Caco-2 (cell line): ENCODE results near the gene CEBPZ. TPM values are rescaled to one million over a fixed set of nuclear protein-coding genes. Genes with fewer than 3 reads are reported as not detected.

Experiments
- BruUV-seq: library from RNA; stranded (reverse); fragments of 400-500 nt; replicated peaks from 2 replicates; lab custom pipeline; 2021; lab: Mats Ljungman, UMichigan
- CTCF ChIA-PET: fragments of 300-600 bp; sonication (Branson Sonifier 250); formaldehyde crosslinking; loops from one replicate; lab custom pipeline; 2022; ENCODE audit warnings: antibody characterized with exemption; lab: Charles Lee
- POLR2A ChIA-PET: fragments of 300-600 bp; sonication (Branson Sonifier 250); formaldehyde crosslinking; loops from one replicate; lab custom pipeline; 2022; ENCODE audit warnings: antibody characterized with exemption; lab: Charles Lee
- DNase-seq, 2 experiments: peaks; one replicate each; pipeline versions ENCODE4 v3.0.0 to v3.0.0-alpha.2; 2020 to 2022
- H3K27me3 ChIP-seq: replicated peaks from 2 replicates; pipeline ENCODE4 v1.6.0; 2011; ENCODE audit warnings: low read length; ENCODE audit not compliant: control insufficient read depth, insufficient read depth
- H3K36me3 ChIP-seq: 2 replicates; pipeline ENCODE4 v1.5.1; 2011; ENCODE audit warnings: low read length; ENCODE audit not compliant: control insufficient read depth, insufficient read depth
- H3K4me1 ChIP-seq: fragments of 250-450 bp; sonication (Bioruptor Pico); 2 replicates; pipeline ENCODE4 v1.5.1; 2020; ENCODE audit warnings: mild to moderate bottlenecking
- H3K4me3 ChIP-seq: 2 replicates; pipeline ENCODE4 v1.5.1; 2011; ENCODE audit warnings: low read depth, mild to moderate bottlenecking, control low read depth, low read length
- H3K9me3 ChIP-seq: fragments of 250-450 bp; sonication (Bioruptor Pico); 2 replicates; pipeline ENCODE4 v1.5.1; 2020; ENCODE audit warnings: mild to moderate bottlenecking, moderate library complexity
- H3K27ac Mint-ChIP-seq: one replicate; pipeline ENCODE4 v1.8.0; 2022; ENCODE audit warnings: mixed read lengths; ENCODE audit not compliant: unreplicated experiment
- H3K27me3 Mint-ChIP-seq: one replicate; pipeline ENCODE4 v1.8.0; 2022; ENCODE audit warnings: mixed read lengths; ENCODE audit not compliant: insufficient read depth, unreplicated experiment
- H3K36me3 Mint-ChIP-seq: one replicate; pipeline ENCODE4 v1.8.0; 2022; ENCODE audit warnings: mild to moderate bottlenecking, mixed read lengths; ENCODE audit not compliant: insufficient read depth, unreplicated experiment
- H3K4me1 Mint-ChIP-seq: one replicate; pipeline ENCODE4 v1.8.0; 2022; ENCODE audit warnings: low read depth, mixed read lengths; ENCODE audit not compliant: unreplicated experiment
- H3K4me3 Mint-ChIP-seq: one replicate; pipeline ENCODE4 v1.8.0; 2022; ENCODE audit warnings: mild to moderate bottlenecking, moderate library complexity, mixed read lengths; ENCODE audit not compliant: unreplicated experiment
- H3K9me3 Mint-ChIP-seq: one replicate; pipeline ENCODE4 v1.8.0; 2022; ENCODE audit warnings: mixed read lengths; ENCODE audit not compliant: unreplicated experiment
- intact Hi-C: fragments of 100-400 bp; cut with micrococcal nuclease; formaldehyde crosslinking; loops from one replicate; pipeline ENCODE4 v1.10.0; 2022; ENCODE audit not compliant: unreplicated experiment
- total RNA-seq: library from RNA; stranded (reverse); gene quantifications from 2 replicates; pipeline ENCODE4 v1.2.3, GENCODE V29; 2022
- TF ChIP-seq, protein P1 (sequence below), 2 experiments: fragments of 200-600 bp in 1 of 2; IDR thresholded peaks; 1 replicate in 1 of 2; 2 replicates in 1 of 2; pipeline versions ENCODE4 v1.5.1 to v1.8.0; 2011 to 2022; ENCODE audit warnings: antibody characterized with exemption in 1 of 2, control low read depth in 1 of 2, inconsistent platforms in 1 of 2, low read depth in 1 of 2, low read length in 1 of 2, mild to moderate bottlenecking in 1 of 2, moderate library complexity in 1 of 2; ENCODE audit not compliant: insufficient read depth in 1 of 2, severe bottlenecking in 1 of 2, unreplicated experiment in 1 of 2

The CEBPZ gene
- total RNA-seq, 1 experiment from 2014 or later: 93.3 TPM

DNA sequence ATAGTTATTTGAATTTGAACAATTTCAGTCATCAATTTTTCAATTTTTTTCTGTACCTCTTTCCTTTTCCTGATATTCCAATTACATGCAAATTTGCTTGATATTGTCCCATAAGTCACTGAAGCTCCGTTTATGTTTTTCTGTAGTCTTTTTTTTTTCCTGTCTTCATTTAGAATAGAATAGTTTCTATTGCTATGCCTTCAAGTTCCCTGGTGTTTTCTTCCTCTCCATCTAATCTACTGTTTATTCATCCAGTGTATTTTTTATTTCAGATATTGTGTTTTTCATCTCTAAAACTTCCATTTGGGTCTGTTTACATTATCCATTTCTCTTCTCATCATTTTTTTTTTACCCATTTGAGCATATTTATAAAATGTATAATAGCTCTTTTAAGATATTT lies 66.6 kb downstream of the CEBPZ start:
- no peak overlapping the region for H3K27ac Mint-ChIP-seq
- no peaks in the 10 kb centered on the region for H3K36me3 Mint-ChIP-seq
- H3K27me3 Mint-ChIP-seq: no peaks in the 10 kb centered on the region
- no peaks in the 10 kb centered on the region for H3K36me3 ChIP-seq
- H3K4me3 ChIP-seq: no peak overlapping the region
- TF ChIP-seq, protein P1, sequence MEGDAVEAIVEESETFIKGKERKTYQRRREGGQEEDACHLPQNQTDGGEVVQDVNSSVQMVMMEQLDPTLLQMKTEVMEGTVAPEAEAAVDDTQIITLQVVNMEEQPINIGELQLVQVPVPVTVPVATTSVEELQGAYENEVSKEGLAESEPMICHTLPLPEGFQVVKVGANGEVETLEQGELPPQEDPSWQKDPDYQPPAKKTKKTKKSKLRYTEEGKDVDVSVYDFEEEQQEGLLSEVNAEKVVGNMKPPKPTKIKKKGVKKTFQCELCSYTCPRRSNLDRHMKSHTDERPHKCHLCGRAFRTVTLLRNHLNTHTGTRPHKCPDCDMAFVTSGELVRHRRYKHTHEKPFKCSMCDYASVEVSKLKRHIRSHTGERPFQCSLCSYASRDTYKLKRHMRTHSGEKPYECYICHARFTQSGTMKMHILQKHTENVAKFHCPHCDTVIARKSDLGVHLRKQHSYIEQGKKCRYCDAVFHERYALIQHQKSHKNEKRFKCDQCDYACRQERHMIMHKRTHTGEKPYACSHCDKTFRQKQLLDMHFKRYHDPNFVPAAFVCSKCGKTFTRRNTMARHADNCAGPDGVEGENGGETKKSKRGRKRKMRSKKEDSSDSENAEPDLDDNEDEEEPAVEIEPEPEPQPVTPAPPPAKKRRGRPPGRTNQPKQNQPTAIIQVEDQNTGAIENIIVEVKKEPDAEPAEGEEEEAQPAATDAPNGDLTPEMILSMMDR (IDR thresholded peaks at IDR 0.05; ENCODE audit: insufficient read depth in 1 of 2, low read depth in 1 of 2, low read length in 1 of 2, severe bottlenecking in 1 of 2, unreplicated experiment in 1 of 2): no peak
- intact Hi-C loops: no loop called here
- no peak overlapping the region for H3K4me3 Mint-ChIP-seq
- peaks cover 5% of the 10 kb centered on the region; the same call in 1 of the 2 replicates for H3K4me1 ChIP-seq
- no peak for DNase-seq
- ChIA-PET POLR2A (no interaction called here), CTCF (no interaction called here)
- H3K4me1 Mint-ChIP-seq: no peaks in the 10 kb centered on the region
- no TSS peak for BruUV-seq
- H3K9me3 Mint-ChIP-seq: peaks cover 20% of the 10 kb centered on the region
- H3K9me3 ChIP-seq: peaks cover 13% of the 10 kb centered on the region
- H3K27me3 ChIP-seq: no peaks in the 10 kb centered on the region

- H3K4me1 ChIP-seq: peaks cover 12% of the 10 kb centered on the region
- H3K4me3 Mint-ChIP-seq: peak within 1 kb of the TSS; percentile 96
- TF ChIP-seq, protein P1 (IDR thresholded peaks at IDR 0.05; ENCODE audit: insufficient read depth in 1 of 2, low read depth in 1 of 2, low read length in 1 of 2, severe bottlenecking in 1 of 2, unreplicated experiment in 1 of 2): no peak
- peak within 1 kb of the TSS; percentile 95 for H3K27ac Mint-ChIP-seq
- POLR2A ChIA-PET: interaction anchor here (0.6 to 1.9 kb wide), 4 partner anchors 9 to 468 kb away, joined by 3 to 5 read pairs (median 3); partner anchors contain the start of genes GPATCH11 and HEATR5B
- CTCF ChIA-PET: no interaction called here
- H3K9me3 Mint-ChIP-seq: no peaks in the 10 kb centered on the region
- intact Hi-C loops: loop anchor here (1.0 to 5.0 kb wide), 3 partner anchors 11 to 40 kb away; partner anchors contain the start of gene CEBPZOS
- DNase-seq: peak; percentile 91
- H3K9me3 ChIP-seq: no peaks in the 10 kb centered on the region
- H3K36me3 Mint-ChIP-seq: peaks cover 31% of the 10 kb centered on the region
- TSS peak; percentile 89 for BruUV-seq
- no peaks in the 10 kb centered on the region for H3K27me3 ChIP-seq
- peaks cover 37% of the 10 kb centered on the region for H3K4me1 Mint-ChIP-seq
- no peaks in the 10 kb centered on the region; the same call in 1 of the 2 replicates for H3K36me3 ChIP-seq
- H3K4me3 ChIP-seq: peak within 1 kb of the TSS; percentile 85
- no peaks in the 10 kb centered on the region for H3K27me3 Mint-ChIP-seq
Observed at GRCh38 chr2:37156857-37157714, 74.3 kb downstream of the CEBPZ start, which contains the start of gene EIF2AK2. EIF2AK2 (minus strand) TSS chr2:37156980; CDS start chr2:37147806, 9,174 bp downstream.

DNA sequence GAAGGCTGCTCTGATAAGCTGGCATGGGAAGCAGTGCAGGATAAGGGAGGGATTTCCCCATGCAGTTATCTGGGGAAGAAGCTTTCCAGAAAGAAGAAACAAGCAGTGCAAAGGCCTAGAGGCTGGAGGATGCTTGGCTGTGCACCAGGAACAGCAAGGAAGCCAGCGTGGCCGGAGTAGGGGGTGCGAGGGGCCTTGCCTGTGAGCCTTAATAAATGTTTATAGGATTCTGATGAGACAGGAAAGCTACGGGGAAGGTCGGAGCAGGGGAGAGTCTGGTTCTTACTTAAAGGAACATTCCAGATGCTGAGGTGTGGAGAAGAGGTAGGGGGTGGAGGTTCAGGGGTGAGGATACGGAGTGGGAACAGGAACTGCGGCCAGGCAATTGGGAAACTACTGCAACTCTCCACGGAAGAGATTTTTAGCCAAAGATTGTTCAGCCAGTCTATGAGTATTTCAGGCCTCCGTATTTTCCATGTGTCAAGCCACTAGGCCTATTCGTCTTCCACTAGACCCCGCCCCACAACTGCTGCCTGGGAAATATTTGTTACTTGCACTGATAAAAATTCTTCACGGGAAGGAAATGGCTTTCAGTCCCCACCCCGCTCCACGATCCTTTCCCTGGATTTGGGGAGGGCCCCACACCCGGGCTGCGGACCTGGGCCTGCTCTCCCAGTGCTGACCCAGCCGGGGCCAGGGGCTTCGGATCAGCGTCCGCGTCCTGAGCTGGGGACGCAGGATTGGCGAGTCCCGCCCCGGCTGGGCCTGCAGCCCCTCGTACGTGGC lies 75.1 kb downstream of the CEBPZ start:
- ChIA-PET POLR2A (interaction anchor here (0.9 to 1.9 kb wide), 3 partner anchors 8 to 72 kb away, joined by 3 to 5 read pairs (median 3); partner anchors contain the start of genes GPATCH11 and HEATR5B), CTCF (interaction anchor here (0.7 kb wide), 1 partner anchor 16 kb away, joined by 3 read pairs; no protein-coding TSS in a partner anchor)
- H3K36me3 ChIP-seq: no peaks in the 10 kb centered on the region; the same call in 1 of the 2 replicates
- peaks cover 12% of the 10 kb centered on the region for H3K4me1 ChIP-seq
- peak; percentile 76 to 77 for DNase-seq
- intact Hi-C loops: loop anchor here (1.0 to 5.0 kb wide), 3 partner anchors 12 to 41 kb away; partner anchors contain the start of gene CEBPZOS
- Mint-ChIP-seq H3K4me3 (peak overlapping the region; percentile 96), H3K27me3 (no peaks in the 10 kb centered on the region), H3K9me3 (no peaks in the 10 kb centered on the region), H3K4me1 (peaks cover 37% of the 10 kb centered on the region), H3K36me3 (peaks cover 31% of the 10 kb centered on the region), H3K27ac (peak overlapping the region; percentile 95)
- H3K9me3 ChIP-seq: no peaks in the 10 kb centered on the region
- no TSS peak for BruUV-seq
- H3K27me3 ChIP-seq: no peaks in the 10 kb centered on the region
- H3K4me3 ChIP-seq: peak overlapping the region; percentile 85
- TF ChIP-seq, protein P1 (IDR thresholded peaks at IDR 0.05; ENCODE audit: insufficient read depth in 1 of 2, low read depth in 1 of 2, low read length in 1 of 2, severe bottlenecking in 1 of 2, unreplicated experiment in 1 of 2): no peak
